ENCODE data around the gene DNAJC4.

The DNAJC4 gene

DNA sequence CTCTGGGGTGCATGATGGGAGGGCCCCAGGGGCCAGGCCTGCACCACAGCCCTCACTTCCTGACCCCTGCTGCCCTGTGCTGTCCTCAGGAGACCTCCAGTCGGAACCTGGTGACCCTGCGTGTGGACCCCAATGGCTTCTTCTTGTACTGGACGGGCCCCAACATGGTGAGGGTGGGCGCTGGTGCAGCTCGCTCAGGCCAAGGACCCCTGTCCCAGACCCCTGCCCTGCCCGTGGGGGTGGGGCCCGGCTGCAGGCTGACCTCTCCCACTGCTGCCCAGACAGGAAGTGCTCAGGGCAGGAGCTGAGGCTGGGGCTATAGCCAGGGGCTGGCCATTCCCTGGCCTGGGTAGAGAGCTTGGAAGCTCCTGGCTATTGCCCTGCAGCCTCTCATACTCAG, 24.0 kb downstream of the DNAJC4 start:
- in situ Hi-C loops (cut with HindIII; ENCODE audit: low sequenced_read_pairs) = loop anchor here (5.0 kb wide), 1 partner anchor 53 kb away; the partner anchor contains the start of gene ESRRA

- in situ Hi-C loops (cut with HindIII; ENCODE audit: low sequenced_read_pairs) = no loop called here
Measured at GRCh38 chr11:64255135-64256128, 25.1 kb downstream of the DNAJC4 start.

GRCh38 chr11:64256300-64256699, 26.0 kb downstream of the DNAJC4 start:
- in situ Hi-C loops (cut with HindIII; ENCODE audit: low sequenced_read_pairs) = no loop called here

- in situ Hi-C loops (cut with HindIII; ENCODE audit: low sequenced_read_pairs) = no loop called here
Measured at GRCh38 chr11:64258356-64258755, 28.0 kb downstream of the DNAJC4 start.

GRCh38 chr11:64258946-64259532, 28.7 kb downstream of the DNAJC4 start:
- in situ Hi-C loops (cut with HindIII; ENCODE audit: low sequenced_read_pairs) = no loop called here

DNA sequence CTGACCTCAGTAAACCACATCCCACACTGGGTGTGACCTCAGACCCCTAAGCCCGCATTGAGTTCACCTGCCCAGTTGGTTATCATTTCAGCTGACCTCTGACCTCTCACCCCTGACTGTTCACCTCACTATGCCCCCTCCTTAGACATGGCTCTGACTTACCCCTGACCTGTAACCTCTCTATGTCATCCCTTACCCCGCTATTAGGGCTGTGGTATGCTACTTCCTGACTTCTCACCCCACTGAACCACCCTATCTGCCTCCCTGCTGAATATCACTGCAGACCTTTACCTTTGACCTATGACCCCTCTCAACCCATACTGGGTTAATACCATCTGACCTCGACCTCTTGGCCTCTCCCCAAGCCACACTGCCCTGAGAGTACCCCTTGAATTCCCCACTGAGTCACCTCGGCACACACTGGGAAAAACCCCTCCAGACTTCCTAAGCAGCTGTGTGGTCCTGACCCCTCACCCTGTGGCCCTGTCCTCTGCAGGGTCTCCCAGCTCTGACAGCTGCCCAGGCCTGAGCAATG, 29.3 kb downstream of the DNAJC4 start:
- in situ Hi-C loops (cut with HindIII; ENCODE audit: low sequenced_read_pairs) = loop anchor here (5.0 kb wide), 1 partner anchor 52 kb away; the partner anchor contains the start of gene FERMT3

DNA sequence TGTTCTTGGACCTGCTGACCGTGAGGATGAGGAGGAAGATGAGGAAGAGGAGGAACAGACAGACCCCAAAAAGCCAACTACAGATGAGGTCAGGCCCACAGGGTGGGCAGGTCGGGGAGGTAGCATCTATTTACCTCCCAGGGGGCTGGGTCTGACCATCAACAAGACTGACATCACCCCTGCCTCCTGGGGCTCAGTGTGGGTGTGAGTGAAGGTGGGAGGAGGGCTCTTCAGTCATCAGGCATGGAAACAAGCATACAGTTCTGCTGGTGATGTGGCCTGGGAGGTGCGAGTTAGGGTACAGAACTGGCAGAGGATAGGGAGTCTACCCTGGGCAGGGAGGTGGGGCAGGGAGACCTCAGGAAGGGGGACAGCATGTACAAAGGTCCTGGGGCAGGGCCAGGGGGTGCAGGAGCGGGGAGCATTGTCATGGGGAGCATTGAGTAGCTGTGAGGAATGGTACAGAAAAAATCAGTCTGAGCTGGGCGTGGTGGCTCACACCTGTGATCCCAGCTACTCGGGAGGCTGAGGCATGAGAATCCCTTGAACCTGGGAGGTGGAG, 29.9 kb downstream of the DNAJC4 start:
- in situ Hi-C loops (cut with HindIII; ENCODE audit: low sequenced_read_pairs) = loop anchor here (5.0 kb wide), 1 partner anchor 53 kb away; the partner anchor contains the start of gene FERMT3

DNA sequence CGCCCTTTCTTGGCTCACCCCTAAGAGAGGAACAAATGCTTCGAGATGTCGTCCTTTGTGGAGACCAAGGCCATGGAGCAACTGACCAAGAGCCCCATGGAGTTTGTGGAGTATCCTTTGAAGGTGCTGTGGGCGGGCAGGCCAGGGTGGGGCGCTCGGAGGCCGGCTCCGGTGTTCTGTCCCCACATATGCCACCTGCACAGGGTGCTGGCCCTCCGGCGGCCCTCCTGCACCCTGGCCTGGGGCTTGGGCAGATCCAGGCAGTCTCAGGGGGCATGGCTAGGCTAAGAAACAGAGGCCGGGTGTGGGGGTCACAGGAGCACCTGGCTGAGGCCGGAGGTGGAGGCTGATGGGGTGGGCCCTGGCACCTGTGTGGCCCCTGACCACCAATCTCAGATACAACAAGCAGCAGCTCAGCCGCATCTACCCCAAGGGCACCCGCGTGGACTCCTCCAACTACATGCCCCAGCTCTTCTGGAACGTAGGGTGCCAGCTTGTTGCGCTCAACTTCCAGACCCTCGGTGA, 31.3 kb downstream of the DNAJC4 start:
- in situ Hi-C loops (cut with HindIII; ENCODE audit: low sequenced_read_pairs) = loop anchor here (5.0 kb wide), 1 partner anchor 54 kb away; the partner anchor contains the start of gene FERMT3

- in situ Hi-C loops (cut with HindIII; ENCODE audit: low sequenced_read_pairs) = loop anchor here (5.0 kb wide), 1 partner anchor 55 kb away; the partner anchor contains the start of gene FERMT3
Measured at GRCh38 chr11:64262271-64263002, 32.1 kb downstream of the DNAJC4 start.

DNA sequence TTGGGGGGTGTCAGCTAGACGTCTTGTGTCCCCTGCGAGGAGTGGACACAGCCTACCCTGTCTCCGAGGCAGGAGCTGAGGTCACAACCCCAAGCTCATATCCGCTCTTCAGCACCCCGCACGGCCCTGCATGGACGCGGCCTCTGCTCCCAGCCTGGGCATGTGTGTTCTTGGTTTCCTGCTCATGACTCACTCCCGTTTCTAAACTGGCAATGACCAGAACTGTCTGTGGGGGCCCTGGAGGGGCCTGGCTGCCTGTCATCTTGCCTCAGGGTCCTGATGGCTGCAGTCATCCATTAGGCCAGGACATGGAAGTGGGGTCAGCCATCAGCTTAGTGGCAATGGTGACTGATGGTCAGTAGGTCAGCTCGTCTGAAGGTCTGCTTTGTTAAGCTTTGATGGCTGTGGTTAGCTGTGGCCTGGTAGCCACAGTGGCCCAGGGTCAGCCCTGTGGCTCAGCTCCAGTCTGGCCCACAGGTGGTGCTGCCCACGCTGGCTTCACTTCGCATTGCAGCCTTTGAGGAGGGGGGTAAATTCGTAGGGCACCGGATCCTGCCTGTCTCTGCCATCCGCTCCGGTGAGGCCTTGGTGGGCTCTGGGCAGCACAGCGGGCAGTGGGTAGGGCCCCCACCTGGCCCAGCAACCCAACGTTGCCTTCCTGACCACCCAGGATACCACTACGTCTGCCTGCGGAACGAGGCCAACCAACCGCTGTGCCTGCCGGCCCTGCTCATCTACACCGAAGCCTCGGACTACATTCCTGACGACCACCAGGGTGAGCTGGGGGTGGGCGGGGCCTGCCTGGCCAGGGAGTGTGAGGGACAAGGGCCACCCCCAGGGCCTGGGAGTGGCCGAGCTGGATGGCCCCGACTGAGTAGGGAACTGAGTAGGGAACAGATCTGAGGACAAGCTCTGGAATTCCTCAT, 32.9 kb downstream of the DNAJC4 start:
- in situ Hi-C loops (cut with HindIII; ENCODE audit: low sequenced_read_pairs) = loop anchor here (5.0 kb wide), 1 partner anchor 56 kb away; the partner anchor contains the start of gene FERMT3

DNA sequence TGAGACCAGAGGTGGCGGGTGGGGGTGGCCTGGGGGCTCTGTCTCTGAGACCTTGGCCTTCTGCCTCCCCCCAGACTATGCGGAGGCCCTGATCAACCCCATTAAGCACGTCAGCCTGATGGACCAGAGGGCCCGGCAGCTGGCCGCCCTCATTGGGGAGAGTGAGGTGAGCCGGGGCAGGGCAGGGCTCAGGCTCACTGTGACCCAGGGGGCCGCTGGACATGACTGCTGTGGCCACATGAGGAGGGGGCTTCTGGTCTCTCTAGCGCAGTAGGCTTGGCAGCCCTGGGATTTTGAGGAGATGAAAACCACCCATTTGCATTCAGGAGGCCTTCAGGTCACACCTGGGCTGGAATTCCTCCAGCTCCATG, 33.6 kb downstream of the DNAJC4 start:
- in situ Hi-C loops (cut with HindIII; ENCODE audit: low sequenced_read_pairs) = loop anchor here (5.0 kb wide), 1 partner anchor 57 kb away; the partner anchor contains the start of gene FERMT3

DNA sequence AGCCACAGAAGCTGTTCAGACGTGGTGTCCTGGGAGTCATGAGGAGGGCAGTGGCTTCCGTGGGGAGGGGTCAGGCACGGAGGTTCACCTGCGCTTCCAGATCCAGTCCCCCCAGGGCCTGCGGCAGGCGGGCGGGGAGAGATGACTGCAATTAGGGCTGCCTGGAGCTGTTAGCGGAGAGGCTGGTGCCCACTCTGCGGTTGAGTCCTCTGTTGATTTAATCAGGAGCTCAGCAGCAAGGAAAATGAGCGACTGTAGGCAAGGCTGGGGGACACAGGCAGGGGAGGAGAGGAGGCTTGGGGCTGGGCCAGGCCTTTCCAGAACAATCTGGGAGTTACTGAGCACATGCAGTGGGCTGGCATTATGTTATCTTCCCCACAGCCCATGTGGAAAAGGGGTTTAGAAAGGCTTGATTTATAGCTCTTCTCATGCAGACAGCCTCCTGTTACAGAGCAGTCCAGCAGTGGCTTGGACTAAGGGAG, 34.1 kb downstream of the DNAJC4 start:
- in situ Hi-C loops (cut with HindIII; ENCODE audit: low sequenced_read_pairs) = loop anchor here (5.0 kb wide), 1 partner anchor 57 kb away; the partner anchor contains the start of gene FERMT3

DNA sequence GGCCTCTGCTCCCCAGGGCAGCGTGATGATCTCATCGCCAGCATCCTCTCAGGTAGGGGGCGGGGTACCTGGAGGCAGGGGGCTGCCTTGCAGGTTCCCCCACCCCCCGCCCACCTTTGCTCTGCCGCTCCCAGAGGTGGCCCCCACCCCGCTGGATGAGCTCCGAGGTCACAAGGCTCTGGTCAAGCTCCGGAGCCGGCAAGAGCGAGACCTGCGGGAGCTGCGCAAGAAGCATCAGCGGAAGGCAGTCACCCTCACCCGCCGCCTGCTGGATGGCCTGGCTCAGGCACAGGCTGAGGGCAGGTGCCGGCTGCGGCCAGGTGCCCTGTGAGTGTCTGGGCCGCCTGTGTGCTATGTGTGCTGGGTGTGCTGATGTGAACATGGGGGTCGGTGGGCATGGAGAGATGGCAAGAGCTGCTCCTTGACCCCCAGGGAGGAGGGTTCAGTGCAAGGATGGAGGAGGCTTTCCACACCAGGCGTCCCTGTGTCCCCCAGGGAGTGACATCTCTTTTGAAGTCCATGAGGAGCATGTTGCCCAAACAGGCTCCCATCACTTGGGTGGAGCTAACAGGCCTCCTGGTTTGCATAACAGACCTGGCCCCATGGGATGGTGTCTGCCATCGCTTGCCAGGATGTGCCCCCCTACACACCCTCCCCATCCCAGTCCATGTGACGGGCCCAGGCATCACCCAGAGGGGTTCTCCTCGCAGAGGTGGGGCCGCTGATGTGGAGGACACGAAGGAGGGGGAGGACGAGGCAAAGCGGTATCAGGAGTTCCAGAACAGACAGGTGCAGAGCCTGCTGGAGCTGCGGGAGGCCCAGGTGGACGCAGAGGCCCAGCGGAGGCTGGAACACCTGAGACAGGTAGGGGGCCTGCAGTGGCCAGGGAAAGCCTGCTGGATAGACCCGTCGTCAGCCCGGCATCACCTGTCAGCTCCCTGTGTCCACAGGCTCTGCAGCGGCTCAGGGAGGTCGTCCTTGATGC, 35.1 kb downstream of the DNAJC4 start:
- in situ Hi-C loops (cut with HindIII; ENCODE audit: low sequenced_read_pairs) = no loop called here

DNA sequence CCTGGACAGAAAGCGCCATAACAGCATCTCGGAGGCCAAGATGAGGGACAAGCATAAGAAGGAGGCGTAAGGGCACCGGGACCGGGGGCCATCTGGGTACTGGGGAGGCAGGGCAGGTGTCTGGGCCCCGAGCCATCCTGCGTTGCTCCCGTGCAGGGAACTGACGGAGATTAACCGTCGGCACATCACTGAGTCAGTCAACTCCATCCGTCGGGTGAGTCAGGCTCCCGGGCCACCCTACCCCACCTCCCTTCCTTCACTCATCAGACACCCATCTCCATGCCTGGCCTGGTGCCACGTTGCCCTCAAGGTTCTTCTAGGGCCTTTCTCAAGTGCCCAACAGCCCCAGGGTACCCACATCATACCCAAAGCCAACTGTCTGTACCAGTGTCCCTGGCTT, 36.0 kb downstream of the DNAJC4 start:
- in situ Hi-C loops (cut with HindIII; ENCODE audit: low sequenced_read_pairs) = no loop called here

GRCh38 chr11:64267207-64267945, 37.0 kb downstream of the DNAJC4 start:
- in situ Hi-C loops (cut with HindIII; ENCODE audit: low sequenced_read_pairs) = no loop called here

DNA sequence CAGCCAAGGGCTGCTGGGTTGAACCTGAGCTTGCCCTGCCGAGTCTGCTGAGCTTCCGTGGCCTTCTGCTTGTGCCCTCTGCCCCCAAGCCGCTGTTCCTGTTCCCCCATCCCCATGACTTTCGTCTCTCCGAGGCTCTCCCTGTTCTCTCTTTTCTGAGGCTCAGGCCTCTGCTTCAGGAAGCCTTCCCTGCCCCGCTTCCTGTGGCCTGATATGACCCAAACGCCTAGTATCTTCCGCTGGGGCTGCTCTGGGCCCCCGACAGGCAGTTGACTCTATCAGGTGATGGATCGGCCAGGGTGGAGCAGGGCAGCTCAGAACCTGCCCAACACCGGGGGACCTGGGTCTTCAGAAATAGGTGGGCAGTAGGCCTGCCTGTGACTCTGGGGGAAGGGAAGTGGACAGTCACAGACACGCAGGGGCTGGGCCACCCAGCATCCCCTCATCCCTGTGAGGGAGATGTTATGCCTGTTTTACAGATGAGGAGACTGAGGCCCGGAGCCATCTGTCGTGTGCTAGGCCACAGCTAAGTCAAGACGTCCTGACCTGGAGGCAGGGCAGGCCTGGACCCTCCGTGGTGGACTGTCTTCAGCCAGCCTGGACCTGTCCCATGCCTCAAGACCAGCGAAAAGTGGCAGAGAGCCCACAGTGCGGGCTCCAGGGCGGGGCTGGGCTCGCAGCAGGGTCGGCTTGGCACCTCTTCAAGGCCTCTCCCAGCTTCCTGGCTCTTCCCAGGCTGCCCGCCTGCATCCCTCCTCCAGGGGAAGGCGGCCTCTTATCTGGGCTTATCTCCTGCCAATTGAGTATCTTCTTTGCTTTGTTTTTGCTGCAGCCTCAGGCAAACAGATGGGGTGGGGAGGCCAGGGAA, 37.9 kb downstream of the DNAJC4 start:
- in situ Hi-C loops (cut with HindIII; ENCODE audit: low sequenced_read_pairs) = no loop called here

Measured in endothelial cell of hepatic sinusoid (primary cell).